ENCODE measurements around the gene CDC14A. TPM values are rescaled to one million over a fixed set of nuclear protein-coding genes. Genes with fewer than 3 reads are reported as not detected.
"Not testable (repeated sequence)": the region's sequence is repeated elsewhere in the genome, so short reads cannot be mapped to it uniquely, and the experiment has no call there.

The CDC14A gene
- total RNA-seq, 1 donor from 2014 or later = 2.2 TPM

GRCh38 chr1:100361511-100362089, 9.3 kb downstream of the CDC14A start:
- no peak for DNase-seq (ENCODE audit: low spot score)
- no peak for ATAC-seq

DNA sequence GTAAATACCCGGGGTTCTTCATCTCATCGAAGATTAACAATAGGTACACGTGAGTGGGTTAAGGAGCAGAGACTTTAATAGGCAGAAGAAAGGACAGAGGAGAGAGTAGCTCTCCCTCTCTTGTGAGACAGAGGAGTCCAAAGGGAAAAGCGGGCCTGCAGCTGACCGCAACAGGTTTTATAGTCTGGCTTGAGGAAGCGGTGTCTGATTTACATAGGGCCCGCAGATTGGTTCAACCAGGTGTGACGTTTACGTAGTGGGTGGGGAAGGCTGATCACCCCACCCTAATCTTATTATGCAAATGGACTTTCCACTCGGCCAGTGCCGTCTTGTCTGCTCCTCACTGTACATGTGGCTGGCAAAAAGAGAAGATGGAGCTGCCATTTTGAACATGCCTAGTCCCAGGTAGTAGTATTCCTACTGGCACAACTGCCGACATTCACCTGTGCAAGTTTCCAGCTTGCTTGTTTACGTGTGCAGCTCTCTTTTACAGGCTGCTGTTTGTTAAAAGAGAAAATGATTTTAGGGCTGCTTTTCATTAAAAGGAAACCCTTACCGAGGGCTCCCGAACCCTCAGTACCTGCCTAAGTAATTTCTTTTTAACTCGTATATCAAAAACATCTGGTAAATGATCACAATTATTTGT, 10.6 kb downstream of the CDC14A start:
- no peak for DNase-seq (ENCODE audit: low spot score)
- ATAC-seq = no peak

DNA sequence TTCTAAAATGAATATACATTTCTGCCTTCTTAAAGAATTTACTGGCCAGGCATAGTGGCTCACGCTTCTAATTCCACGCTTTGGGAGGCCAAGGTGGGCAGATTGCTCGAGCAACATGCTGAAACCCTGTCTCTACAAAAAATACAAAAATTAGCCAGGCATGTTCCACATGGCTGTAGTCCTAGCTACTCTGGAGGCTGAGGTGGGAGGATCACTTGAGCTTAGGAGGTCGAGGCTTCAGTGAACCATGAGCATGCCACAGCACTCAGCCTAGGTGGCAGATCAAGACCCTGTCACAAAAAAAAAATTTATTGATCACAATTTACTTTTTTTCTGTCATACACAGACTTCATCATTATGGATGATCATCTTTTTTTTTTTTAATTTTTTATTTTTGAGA, 11.5 kb downstream of the CDC14A start:
- DNase-seq (ENCODE audit: low spot score) (no peak), ATAC-seq (no peak)

GRCh38 chr1:100364697-100365096, 12.4 kb downstream of the CDC14A start:
- DNase-seq (ENCODE audit: low spot score) = no peak
- ATAC-seq = no peak

DNA sequence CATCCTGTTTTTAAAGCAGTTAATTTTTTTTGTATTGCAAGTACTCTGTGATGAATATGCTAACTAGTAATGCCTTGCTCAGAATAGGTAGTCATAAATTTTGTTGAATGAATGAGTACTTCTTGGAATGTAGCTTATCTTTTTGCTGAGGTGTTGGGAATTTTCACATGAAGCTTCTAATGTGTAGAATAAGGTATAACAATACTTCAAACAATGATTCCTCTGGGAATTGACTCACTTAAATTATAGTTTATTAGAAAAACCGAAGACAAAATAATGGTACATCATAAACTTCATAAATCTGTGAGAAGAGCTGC, 13.9 kb downstream of the CDC14A start:
- ATAC-seq (no peak), DNase-seq (ENCODE audit: low spot score) (no peak)

DNA sequence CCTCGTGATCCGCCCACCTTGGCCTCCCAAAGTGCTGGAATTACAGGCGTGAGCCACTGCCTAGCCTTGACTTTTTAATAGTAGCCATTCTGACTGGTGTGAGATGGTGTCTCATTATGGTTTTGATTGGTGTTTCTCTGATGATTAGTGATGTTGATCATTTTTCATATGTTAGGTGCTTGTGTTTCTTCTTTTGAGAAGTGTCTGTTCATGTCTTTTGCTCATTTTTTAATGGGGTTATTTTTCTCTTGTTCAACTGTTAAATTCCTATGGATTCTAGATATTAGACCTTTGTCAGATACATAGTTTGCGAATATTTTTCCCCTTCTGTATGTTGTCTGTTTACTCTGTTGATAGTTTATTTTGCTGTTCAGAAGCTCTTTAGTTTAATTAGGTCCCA, 17.0 kb downstream of the CDC14A start:
- ATAC-seq; DNase-seq (ENCODE audit: low spot score): not testable (repeated sequence)

DNA sequence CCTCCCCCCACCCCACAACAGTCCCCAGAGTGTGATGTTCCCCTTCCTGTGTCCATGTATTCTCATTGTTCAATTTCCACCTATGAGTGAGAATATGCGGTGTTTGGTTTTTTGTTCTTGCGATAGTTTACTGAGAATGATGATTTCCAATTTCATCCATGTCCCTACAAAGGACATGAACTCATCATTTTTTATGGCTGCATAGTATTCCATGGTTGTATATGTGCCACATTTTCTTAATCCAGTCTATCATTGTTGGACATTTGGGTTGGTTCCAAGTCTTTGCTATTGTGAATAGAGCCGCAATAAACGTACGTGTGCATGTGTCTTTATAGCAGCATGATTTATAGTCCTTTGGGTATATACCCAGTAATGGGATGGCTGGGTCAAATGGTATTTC, 21.6 kb downstream of the CDC14A start:
- ATAC-seq; DNase-seq (ENCODE audit: low spot score): not testable (repeated sequence)

DNA sequence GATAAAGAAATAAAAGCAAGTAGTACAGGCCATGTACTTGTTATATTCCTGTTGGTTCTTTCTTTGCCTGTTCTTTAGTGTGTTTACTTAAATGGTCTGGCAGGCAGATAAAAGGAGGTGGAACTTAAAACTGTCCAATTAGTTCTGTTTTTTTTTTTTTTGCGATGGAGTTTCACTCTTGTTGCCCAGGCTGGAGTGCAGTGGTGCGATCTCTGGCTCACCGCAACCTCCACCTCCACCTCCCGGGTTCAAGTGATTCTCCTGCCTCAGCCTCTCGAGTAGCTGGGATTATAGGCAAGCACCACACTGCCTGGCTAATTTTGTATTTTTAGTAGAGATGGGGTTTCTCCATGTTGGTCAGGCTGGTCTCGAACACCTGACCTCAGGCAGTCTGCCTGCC, 24.6 kb downstream of the CDC14A start:
- not testable (repeated sequence) for ATAC-seq; DNase-seq (ENCODE audit: low spot score)

DNA sequence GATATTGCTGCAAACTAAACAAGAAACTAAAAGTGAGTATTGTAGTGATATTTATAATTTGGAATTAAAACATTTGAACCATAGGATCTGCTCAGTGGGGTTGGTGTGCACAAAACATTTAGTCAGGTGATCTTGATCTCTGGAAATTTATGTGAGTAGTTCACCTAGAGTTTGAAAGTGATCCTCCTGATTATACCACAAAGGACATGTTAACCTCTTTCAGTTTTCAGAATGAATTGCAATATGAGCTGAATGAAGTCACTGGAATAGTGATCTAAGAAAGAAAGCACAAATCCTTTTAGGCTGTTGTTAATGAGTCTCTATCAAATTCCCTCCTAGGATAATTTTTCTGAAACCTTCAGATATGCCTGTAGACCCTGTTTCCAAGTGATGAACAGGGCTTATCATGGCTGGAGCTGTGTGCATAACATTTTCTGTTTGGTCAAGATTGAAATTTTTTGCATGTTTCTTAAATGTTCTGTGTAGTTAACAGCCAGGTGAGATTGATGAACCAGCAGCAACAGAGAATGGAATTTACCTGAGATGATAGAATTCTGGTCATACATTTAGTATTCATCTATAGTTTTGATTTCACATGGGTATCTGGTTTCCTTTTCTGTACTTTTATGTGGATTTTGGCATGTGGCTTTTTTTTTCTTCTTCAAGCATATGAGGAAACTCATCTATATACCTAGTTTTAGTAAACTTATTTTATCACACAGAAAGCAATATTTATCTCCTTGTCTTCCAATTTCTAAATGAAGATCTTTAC, 25.5 kb downstream of the CDC14A start:
- ATAC-seq (no peak), DNase-seq (ENCODE audit: low spot score) (no peak)

- ATAC-seq = no peak
- no peak for DNase-seq (ENCODE audit: low spot score)
These were observed 26.6 kb downstream of the CDC14A start for GRCh38 chr1:100378956-100379355.

DNA sequence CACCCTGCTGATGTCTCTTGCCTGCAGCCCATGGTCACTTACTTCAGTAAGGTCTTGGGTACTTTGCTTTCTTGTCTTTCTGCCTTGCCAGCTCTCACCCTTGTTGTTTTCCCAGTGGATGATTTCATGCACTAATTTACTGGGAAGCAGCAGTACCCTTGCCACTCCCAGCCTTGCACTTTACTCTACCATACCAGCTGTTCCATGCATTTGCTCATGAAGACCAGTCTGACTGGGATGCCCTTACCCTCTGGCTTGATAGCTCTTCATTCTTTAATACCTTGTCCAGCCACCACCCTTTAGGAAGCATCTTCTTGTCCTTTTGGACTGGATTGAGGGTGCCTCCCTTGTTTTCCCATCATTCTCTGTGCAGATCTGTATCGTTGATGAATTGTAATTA, 28.3 kb downstream of the CDC14A start:
- DNase-seq (ENCODE audit: low spot score) = no peak
- ATAC-seq = no peak

DNA sequence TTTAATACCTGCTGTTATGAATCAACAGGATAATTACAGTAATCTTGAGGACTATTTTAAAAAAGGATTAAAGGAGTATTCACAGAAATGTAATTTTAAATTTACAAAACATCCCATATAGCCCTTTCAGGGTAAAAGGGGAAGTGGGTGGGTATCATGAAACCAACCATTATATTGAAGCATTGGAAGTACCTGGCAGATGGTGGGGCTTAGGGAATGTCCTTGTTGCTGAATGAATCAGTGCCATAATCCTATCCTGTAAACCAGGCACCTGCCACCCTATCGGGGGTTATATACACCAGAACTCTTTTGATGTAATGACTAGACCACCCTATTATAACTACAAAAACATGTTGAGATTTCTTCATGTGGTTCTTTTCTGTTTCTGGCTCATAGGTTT, 30.4 kb downstream of the CDC14A start:
- ATAC-seq (no peak), DNase-seq (ENCODE audit: low spot score) (no peak)

DNA sequence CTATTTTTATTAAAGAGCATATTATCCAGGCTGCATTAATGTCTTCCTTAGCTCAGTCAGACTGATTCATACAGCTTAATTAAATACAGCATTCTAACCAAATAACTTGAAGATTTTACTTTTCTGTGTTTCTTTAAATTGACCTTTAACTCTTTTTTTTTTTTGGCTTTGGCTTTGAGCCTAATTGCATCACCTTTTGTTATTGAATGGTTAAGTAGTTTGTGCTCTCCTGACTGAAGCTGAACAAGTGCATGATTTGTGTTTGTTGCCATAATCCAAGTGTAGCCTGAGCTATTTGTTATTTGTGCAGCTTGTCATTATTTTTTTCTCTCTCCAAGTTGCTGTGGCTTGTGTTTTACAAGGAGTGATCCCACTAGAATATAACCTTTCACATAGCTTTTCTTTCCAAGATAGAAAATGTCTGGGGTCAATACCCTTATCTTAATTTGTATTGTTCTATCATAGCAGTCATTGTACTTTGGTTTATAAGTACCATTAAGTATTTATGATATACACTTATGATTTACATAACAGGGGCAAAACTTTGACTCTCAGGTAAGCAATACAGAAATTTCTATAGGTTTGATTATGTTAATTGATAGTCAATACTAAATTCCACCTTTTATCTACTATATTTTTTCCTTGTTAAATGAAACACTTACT, 31.6 kb downstream of the CDC14A start:
- ATAC-seq (no peak), DNase-seq (ENCODE audit: low spot score) (no peak)

DNA sequence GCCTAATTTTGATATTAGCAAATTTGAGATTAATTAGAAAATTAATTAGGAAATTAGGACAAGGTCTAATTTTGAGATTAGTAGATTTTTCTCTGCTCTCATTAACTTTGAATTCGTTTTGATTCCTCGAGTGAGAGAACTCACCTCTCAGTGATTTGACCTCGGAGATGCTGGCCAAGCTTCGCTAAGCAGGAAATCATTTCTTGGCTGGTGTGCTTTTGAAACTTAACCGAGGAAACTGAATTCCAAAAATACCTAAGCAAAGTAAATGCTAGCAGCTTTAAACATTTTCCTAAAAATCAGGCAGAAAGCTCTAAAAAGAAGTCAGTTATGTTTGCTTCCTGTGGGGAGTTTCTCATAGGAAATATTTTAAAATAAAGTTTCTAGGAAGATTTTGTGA, 34.9 kb downstream of the CDC14A start:
- DNase-seq (ENCODE audit: low spot score) = no peak

DNA sequence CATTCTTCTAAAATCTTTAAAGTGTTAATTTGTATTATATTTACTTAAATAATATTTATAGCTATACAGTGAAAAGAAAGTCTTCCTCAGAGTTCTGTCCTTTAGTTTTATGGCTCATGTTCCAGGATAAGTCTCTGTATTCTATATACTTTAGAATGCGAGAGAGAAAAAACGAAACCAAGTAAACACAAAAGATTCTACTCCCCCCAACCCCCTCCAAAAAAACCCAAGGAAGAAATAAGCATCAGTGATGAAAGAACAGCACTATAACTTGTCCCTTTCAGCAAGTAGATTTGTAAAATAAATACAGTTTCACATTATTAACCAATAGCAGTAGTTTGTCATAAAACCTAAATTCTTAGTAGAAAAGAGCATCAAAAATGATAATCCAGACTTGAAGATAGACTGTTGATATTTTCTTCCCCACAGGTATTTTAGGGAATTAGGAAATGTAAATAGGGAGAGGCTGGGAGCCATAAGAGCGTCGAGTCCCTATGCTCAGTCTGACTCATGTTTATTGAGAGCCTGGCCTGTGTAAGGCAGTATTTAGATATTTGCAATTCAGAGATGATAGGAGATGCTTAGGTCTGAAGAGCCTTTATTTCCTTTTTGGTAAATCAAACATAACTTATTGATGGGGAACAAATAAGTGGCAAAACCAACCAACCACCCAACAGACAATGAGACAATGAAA, 35.5 kb downstream of the CDC14A start:
- no peak for DNase-seq (ENCODE audit: low spot score)
- no peak for ATAC-seq

More for the DNA sequence above, 34.9 kb downstream of the CDC14A start:
- no peak for ATAC-seq

GRCh38 chr1:100390531-100390930, 38.2 kb downstream of the CDC14A start:
- ATAC-seq = no peak
- no peak for DNase-seq (ENCODE audit: low spot score)

DNA sequence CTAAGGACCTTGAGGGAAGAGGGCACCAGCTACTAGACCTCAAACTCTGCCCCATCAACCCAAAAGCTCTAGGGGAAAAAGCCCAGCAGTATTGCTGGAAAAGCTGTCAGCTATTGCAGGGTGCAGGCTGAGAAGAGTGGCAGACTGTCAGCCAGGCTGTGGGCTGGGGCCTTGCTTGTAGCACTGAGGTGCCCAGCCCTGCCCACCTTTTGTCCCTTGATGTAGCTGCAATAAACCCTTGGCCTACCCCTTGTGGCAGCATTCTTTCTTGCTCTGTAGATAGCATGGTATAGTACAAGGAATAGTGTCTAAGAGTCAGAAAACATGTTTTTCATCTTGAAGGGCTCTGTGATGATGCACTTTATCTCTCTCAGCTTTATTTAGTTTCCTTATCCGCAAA, 39.4 kb downstream of the CDC14A start:
- DNase-seq (ENCODE audit: low spot score) = no peak
- ATAC-seq = no peak

- ATAC-seq (no peak), DNase-seq (ENCODE audit: low spot score) (no peak)
These were observed 40.5 kb downstream of the CDC14A start for GRCh38 chr1:100392756-100393155.

GRCh38 chr1:100394285-100394684, 42.0 kb downstream of the CDC14A start:
- ATAC-seq (no peak), DNase-seq (ENCODE audit: low spot score) (no peak)

DNA sequence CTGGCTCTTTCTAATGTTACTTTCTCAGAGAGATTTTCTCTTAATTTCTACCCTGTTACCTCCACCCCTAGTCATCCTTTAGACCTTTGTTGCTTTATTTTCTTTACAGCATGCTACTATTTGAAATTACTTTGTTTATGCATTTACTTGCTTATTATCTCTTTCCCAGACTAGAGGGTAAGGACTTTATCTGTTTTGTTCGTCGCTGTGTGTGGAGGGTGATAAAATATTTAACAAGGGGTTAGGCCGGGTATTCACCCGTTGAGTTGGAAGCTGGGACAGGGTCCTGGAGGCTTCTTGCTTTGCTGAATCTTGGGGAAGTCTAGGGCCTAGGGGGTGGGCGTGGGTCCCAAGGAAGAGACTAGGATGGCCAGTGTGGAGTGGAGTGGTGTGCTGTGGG, 43.6 kb downstream of the CDC14A start:
- ATAC-seq (no peak), DNase-seq (ENCODE audit: low spot score) (no peak)

GRCh38 chr1:100396651-100397050, 44.3 kb downstream of the CDC14A start:
- no peak for ATAC-seq
- no peak for DNase-seq (ENCODE audit: low spot score)
